GM19023 (cell line): ENCODE data around the gene GAS7.

Source experiments
- ATAC-seq: cut with Tn5 transposase; IDR thresholded peaks from one replicate; pipeline ENCODE4 v1.9.1; 2021; ENCODE audit warnings: mild to moderate bottlenecking, moderate library complexity; ENCODE audit not compliant: unreplicated experiment

Gene GAS7

GRCh38 chr17:10172241-10172741, 26.1 kb downstream of the GAS7 start:
- no peak for ATAC-seq

- ATAC-seq = no peak
These were observed 26.8 kb downstream of the GAS7 start for GRCh38 chr17:10171581-10171981.

GRCh38 chr17:10171122-10171571, 27.3 kb downstream of the GAS7 start:
- no peak for ATAC-seq

- no peak for ATAC-seq
These were observed 28.2 kb downstream of the GAS7 start for GRCh38 chr17:10170233-10170632.

GRCh38 chr17:10169290-10169689, 29.1 kb downstream of the GAS7 start:
- no peak for ATAC-seq

- ATAC-seq = no peak
These were observed 32.0 kb downstream of the GAS7 start for GRCh38 chr17:10166176-10166935.

GRCh38 chr17:10162096-10162495, 36.3 kb downstream of the GAS7 start:
- ATAC-seq = peak; percentile 75

GRCh38 chr17:10161386-10161785, 37.0 kb downstream of the GAS7 start:
- no peak for ATAC-seq

GRCh38 chr17:10156948-10157607, 41.3 kb downstream of the GAS7 start:
- ATAC-seq = peak; percentile 80

GRCh38 chr17:10156599-10156947, 41.8 kb downstream of the GAS7 start:
- peak; percentile 11 for ATAC-seq

- no peak for ATAC-seq
These were observed 42.4 kb downstream of the GAS7 start for GRCh38 chr17:10156077-10156435.

- no peak for ATAC-seq
These were observed 42.9 kb downstream of the GAS7 start for GRCh38 chr17:10155371-10156076.

GRCh38 chr17:10151667-10152496, 46.5 kb downstream of the GAS7 start:
- no peak for ATAC-seq

- no peak for ATAC-seq
These were observed 48.6 kb downstream of the GAS7 start for GRCh38 chr17:10149573-10150399.

- ATAC-seq = no peak
These were observed 50.5 kb downstream of the GAS7 start for GRCh38 chr17:10147761-10148415.

GRCh38 chr17:10147040-10147439, 51.4 kb downstream of the GAS7 start:
- ATAC-seq = no peak

GRCh38 chr17:10144982-10145381, 53.4 kb downstream of the GAS7 start:
- ATAC-seq = no peak

- no peak for ATAC-seq
These were observed 54.0 kb downstream of the GAS7 start for GRCh38 chr17:10144456-10144855.

GRCh38 chr17:10141436-10141835, 57.0 kb downstream of the GAS7 start:
- no peak for ATAC-seq
